Right hindlimb (tissue), 1 donor: ENCODE results near the gene DUSP14.
"Not testable (repeated sequence)": the region's sequence is repeated elsewhere in the genome, so short reads cannot be mapped to it uniquely, and the experiment has no call there.

Experiments used
- DNase-seq: peaks from one replicate; pipeline ENCODE4 v3.0.0-alpha.2; 2018

DUSP14 gene

GRCh38 chr17:37485938-37486570, 3.6 kb upstream of the DUSP14 start:
- DNase-seq, result no peak

- DNase-seq, result peak; percentile 33
Measured at GRCh38 chr17:37488009-37488604, 1.6 kb upstream of the DUSP14 start.

DNA sequence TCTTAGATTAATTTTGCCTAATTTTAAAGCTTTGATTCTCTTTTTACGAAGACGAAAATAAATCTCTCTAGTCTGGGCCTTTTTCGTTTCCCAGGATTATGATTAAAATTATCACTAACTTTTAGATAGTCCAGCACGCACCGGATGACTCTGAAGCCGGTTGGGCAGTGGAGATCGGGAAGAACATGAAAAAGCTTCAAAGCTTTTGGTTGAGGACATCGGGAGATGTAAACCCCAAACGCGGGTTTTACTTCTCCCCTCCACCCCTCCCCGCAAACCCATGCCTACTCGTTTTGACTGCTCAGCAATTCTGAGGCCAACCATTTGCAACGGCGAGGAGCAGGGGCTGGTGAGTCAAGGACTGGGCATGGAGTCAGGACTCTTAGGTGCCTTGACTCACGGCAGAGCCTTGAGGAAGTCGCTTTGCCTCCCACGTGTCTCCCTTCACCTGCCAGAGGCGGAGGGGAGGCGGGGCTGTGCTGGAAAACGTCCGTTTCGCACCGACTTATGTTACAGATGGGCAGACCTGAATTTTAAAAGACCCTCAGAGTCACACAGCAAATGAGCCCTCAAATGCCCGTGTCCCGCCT, 989 bp upstream of the DUSP14 start:
- DNase-seq, result peak; percentile 67

DNA sequence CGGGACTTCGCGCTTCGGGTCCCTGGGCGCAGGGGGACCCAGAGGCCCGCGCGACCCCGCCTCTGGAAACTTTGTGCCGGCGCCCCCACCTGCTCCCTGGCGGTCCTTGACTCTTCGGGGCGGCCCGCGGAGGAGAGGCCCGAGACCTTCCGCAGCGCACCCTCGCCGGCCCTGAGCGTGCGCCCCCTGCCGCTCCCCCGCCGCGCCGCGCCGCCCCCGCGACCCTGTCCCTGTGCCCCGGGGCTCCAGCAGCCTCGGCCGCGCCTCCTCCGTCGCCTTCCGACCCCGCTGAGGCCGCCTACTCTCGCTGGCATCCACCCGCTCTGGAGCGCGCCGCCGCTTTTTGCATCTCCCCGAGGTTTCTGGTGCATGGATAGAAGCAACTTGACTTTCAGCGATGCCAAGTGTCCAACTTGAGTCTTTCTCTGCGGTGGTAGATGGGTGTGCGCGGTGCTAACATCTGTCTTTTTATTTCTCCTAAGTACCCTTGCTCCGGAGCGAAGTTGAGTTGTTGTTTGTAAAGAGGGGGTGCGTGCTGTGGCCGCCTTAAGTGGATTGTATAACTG, 414 bp downstream of the DUSP14 start:
- peak; percentile 81 for DNase-seq

DNA sequence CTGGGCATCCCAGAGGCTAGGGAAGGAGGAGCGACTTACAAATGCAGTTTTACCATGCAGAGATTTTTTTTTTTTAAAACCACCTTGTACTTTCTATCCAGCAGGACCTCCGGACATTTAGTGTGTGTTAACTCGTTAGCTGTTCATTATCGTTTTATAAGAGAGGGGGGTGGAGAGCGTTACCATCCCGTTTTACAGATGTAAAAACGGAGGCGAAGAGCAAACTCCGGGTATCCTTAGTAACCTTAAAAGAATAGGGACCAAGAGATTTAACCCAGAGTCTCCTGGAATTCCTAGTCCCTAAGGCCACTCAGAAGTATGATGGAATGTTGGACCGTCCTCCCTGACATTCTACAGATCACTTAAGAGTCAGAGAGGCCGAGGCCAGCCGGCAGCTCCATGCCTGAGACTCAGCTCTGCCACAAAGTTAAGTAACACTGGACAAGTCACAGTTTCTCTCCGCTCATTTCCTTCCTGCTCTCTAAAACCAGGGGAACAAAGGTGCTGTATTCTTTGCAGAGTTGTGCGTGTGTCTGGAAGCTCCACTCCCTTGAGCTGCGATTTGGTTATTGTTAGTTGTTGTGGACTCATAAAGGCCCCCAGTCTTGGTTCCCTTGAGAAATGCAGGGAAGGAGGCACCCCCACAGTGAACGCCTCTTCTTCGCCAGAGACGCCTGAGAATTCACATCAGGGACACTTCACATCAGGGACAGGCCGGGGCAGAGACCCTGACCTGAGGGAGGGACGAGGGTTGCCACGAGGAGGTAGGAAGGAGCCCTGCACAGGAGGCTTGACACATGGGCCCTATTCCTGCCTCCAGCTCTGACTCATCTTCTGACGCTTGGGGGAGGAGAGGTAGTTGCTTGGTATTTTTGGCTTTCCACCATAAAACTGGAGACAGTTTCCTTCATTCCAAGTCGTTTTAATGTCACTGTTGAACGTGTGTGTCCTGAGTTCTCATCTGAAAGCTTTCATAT, 1.2 kb downstream of the DUSP14 start:
- DNase-seq, result peak; percentile 51

DNA sequence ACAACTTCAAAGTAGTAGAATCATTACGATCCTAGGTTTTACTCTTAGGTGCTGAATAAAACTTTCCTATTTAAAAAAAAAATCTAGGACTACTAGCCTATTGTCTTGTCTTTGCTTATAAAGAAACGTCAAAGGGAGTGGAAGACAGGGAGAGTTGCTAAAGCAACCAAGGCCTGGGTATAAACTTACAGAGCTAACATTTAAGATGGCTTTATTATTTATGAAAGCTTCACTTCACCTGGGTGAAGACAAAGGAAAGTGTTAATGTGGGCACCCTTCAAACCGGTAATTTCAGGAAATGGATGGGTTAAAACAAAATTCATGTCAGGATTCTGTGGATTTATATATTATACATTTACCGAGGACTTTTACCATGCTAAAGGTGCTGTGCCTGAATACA, 2.5 kb downstream of the DUSP14 start:
- DNase-seq, result no peak

- no peak for DNase-seq
Measured at GRCh38 chr17:37493249-37494027, 3.7 kb downstream of the DUSP14 start.

DNA sequence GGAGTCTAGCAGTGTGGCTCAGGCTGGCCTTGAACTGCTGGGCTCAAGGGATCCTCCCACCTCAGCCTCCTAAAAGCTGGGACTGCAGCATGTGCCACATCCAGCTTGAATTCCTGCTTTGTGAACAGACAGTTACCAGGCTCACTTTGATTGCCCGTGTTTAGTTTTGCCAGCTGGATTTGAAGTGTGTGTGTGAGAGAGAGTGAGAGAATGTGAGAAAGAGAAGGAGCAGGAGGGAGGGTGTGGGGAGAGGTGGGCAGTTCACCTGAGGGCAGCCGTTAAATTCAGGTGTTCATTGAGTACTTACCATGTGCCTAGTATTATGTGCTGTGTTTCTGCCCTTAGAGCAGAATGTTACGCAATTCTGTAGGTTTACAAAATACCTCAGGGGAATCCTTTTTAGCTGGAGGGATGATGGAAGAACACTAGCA, 4.7 kb downstream of the DUSP14 start:
- DNase-seq, result no peak

DNA sequence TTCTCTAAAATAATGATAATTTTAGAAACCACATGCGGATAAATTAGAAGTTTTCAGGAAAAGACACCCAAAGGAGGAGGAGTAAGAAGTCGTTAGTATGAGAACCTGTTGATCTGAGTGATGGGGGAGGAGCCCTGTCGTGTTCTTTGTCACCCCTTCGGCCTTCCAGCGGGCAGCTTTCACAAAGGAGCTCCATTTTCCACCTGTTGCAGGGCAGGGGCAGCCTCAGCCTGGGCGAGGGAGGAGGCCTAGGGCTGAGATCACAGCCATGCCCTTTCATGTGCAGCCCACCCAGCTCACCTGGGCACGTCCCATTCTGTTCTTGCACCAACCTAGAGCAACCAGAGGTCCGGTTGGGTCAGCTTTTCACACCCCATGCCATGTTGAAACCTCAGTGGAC, 5.3 kb downstream of the DUSP14 start:
- DNase-seq, result no peak

GRCh38 chr17:37500378-37500777, 10.7 kb downstream of the DUSP14 start:
- no peak for DNase-seq

DNA sequence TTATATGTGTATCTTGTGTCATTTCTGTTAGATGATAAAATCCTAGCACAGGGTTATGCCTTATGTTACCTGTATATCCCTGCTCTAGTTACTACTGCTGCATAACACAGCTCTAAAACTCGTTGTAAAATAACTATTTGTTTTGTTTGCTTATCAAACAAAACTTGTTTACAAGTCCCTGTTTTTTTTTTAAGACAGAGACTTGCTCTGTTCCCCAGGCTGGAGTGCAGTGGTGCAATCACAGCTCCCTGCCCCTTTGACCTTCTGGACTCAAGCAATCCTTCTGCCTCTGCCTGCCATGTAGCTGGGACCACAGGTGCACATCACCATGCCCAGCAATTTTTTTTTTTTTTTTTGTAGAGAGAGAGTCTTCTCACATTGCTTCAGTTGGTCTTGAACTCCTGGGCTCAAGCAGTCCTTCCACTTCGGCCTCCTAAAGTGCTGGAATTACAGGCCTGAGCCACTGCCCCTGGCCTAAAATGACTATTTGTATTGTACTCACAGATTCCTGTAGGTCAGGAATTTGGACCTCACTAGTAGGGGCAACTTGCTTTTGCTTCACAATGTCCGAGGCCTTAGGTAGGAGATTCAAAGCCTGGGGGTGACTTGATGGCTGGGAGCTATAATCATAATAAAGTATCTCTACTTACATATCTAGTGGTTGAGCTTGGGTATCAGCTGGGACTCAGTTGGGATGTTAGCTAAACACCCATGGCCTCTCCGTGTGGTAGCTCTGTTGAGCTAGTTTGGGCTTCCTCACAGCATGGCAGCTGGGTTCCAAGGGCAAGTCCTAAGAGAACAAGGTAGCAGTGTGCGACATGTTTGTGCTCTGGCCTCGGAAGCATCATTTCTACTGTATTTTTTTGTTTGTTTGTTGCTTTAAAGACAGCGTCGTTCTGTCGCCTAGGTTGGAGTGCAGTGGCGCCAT, 12.6 kb downstream of the DUSP14 start:
- no peak for DNase-seq

- no peak for DNase-seq
Measured at GRCh38 chr17:37503148-37503547, 13.5 kb downstream of the DUSP14 start.

- no peak for DNase-seq
Measured at GRCh38 chr17:37505333-37505732, 15.6 kb downstream of the DUSP14 start.

DNA sequence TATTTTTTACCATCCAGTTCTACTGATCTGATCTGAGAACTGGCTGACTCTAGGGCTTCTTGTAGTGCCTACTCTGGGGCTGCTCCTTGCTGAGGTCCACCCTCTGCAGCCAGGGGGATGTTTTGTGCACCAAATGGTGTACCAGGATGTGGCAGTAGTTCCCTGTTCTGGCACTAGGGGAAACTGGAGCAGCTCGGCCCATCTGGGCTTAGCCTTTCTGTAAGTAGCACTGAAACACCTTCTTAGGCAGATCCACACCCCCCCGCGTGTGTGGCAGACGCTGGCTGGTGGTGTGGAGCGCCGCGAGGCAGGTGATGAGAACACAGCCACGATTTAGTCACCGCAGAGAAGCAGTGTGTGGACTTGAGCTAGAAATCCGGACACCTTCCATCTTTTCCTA, 17.0 kb downstream of the DUSP14 start:
- no peak for DNase-seq

- DNase-seq, result no peak
Measured at GRCh38 chr17:37507111-37507510, 17.4 kb downstream of the DUSP14 start.

DNA sequence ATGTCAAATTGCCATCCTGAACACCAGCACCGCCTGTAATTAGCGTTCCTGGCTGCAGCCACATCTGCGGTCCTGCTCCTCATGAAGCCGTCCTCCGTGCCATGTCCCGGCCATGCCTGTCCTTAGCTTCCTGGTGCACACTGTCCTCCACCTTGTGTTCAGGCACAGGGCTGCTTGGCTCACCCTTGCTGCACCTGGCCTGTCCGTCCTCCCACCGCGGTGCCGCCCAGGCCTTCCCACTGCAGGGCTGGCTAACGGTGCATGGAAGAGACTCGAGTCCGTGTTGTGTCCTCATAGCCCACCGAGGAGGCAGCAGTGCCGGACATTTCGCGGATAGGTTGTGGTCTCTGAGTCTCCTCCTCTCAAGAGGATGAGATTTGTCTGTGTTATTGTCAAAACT, 20.4 kb downstream of the DUSP14 start:
- no peak for DNase-seq

DNA sequence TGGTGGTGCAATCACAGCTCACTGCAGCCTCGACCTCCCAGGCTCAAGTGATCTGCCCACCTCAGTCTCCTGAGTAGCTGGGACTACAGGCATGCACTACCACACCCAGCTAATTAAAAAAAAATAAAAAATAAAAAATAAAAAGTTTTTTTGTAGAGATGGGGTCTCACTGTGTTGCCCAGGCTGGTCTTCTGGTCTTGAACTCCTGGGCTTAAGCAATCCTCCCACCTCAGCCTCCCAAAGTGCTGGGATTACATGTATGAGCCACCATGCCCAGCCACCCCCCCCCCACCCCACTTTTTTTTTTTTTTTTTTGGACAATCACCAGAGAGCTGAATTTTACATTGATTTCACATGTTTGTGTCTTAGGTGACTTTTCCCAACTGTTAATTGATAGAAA, 22.0 kb downstream of the DUSP14 start:
- not testable (repeated sequence) for DNase-seq

GRCh38 chr17:37512442-37513068, 22.9 kb downstream of the DUSP14 start:
- no peak for DNase-seq

DNA sequence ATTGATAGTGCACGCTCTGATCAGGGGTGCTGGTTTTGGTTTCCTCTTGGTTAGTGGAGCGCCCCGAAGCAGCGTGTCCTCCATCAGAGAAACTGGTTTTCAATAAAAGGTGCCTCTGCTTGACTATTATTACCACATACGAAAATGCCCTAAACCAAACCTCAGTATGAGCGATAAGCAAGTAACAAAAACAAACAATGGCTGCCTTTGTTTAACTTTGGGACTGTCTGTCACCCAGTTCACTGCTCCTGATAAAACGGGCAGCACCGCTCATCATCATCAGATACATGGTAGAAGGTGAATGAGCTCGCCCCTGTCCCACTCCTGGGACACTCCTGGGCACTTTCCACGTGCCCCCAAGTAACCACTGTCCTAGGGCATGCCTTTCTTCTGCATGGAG, 24.0 kb downstream of the DUSP14 start:
- no peak for DNase-seq

DNA sequence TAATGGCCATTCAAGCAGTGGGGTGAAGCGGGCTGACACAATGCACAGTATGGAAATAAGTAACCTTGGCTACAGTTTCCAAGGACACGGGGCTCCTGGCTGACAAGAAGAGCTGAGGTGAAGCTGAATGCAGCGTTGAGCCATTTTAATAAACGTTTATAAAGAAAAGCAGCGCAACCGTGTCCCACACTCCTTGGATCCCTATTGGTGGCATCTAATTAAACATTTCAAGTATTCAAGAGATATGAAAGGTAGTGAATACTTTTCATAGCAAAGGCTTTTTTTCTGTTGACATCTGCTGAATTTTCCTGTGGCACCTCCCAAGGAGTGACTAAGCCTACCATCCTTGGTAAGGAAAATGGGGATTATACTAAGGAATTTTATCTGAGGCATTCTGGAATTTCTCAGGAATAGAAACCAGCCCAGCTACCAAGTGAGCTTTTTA, 26.5 kb downstream of the DUSP14 start:
- DNase-seq, result no peak
